NCI-H69 (cell line): ENCODE measurements around the gene IL18BP.

ENCODE experiments used
- DNase-seq: peaks from one replicate; lab custom pipeline; 2025; lab: John Stamatoyannopoulos, UW

Gene IL18BP

GRCh38 chr11:71996946-71997345 is 1.8 kb upstream of the IL18BP start:
- no peak for DNase-seq

DNA sequence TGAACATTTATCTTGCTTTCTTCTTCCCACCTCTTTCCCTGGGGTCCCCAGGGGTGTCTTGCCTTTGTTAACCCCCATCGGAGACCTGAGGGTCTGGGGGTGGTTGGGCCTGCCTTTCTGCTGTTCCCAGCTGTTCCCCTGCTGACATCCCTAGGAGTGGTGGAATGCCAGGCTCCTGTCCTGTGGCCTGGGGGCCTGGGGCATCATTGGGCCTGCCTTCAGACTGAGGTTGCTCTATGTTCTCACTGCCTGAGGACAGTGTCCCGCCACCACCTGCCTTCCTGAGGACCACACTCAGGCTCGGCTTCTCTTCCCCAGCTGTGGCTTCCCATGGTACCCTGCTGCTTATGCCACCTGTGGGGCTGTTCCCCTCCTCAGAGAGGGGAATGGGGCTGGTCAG is 1.1 kb upstream of the IL18BP start:
- DNase-seq: no peak

- no peak for DNase-seq
These were observed 648 bp upstream of the IL18BP start for GRCh38 chr11:71998061-71998460.

DNA sequence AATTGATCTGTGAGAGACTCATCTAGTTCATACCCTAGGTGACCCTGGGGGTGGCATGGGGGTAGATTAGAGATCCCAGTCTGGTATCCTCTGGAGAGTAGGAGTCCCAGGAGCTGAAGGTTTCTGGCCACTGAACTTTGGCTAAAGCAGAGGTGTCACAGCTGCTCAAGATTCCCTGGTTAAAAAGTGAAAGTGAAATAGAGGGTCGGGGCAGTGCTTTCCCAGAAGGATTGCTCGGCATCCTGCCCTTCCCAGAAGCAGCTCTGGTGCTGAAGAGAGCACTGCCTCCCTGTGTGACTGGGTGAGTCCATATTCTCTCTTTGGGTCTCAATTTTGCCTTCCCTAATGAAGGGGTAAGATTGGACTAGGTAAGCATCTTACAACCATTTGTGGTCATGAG is 653 bp downstream of the IL18BP start:
- no peak for DNase-seq

GRCh38 chr11:71999798-72000197 is 1.1 kb downstream of the IL18BP start:
- DNase-seq: no peak

DNA sequence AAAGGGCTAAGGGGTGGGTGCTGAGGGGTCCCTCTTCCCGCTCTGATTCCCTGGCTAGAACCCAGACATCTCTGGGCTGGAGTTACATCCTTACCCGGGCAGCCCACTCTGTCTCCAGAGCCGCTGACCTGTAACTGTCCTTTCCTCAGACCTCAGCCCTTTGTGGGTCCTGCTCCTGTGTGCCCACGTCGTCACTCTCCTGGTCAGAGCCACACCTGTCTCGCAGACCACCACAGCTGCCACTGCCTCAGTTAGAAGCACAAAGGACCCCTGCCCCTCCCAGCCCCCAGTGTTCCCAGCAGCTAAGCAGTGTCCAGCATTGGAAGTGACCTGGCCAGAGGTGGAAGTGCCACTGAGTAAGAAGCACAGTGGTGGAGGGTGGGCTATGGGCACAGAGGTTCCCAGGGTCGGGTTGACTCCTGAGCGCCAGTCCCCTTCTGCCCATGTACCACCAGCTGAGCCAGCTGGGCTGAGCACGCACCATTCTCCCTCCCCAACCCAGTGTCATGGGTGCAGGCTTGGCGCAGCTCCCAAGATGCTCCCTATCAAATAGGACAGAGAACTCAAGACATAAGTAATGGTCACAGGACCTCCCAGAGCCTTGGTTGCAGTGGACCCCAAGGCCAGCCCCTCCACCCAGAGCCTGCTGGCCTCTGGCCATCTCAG is 1.6 kb downstream of the IL18BP start:
- no peak for DNase-seq

DNA sequence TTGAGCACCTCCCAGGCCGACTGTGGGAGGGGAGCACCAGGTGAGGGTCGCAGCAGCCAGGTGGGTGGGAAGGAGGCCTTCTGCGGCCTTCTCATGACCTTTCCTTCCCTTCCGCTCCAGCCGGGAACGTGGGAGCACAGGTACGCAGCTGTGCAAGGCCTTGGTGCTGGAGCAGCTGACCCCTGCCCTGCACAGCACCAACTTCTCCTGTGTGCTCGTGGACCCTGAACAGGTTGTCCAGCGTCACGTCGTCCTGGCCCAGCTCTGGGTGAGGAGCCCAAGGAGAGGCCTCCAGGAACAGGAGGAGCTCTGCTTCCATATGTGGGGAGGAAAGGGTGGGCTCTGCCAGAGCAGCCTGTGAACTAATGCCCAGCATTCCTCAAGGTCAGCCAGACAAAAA is 2.6 kb downstream of the IL18BP start:
- DNase-seq: no peak

GRCh38 chr11:72001834-72002591 is 3.3 kb downstream of the IL18BP start:
- DNase-seq: no peak

GRCh38 chr11:72002841-72003775 is 4.4 kb downstream of the IL18BP start:
- DNase-seq: no peak

- no peak for DNase-seq
These were observed 5.1 kb downstream of the IL18BP start for GRCh38 chr11:72003776-72004171.

GRCh38 chr11:72004515-72005346 is 6.0 kb downstream of the IL18BP start:
- no peak for DNase-seq

DNA sequence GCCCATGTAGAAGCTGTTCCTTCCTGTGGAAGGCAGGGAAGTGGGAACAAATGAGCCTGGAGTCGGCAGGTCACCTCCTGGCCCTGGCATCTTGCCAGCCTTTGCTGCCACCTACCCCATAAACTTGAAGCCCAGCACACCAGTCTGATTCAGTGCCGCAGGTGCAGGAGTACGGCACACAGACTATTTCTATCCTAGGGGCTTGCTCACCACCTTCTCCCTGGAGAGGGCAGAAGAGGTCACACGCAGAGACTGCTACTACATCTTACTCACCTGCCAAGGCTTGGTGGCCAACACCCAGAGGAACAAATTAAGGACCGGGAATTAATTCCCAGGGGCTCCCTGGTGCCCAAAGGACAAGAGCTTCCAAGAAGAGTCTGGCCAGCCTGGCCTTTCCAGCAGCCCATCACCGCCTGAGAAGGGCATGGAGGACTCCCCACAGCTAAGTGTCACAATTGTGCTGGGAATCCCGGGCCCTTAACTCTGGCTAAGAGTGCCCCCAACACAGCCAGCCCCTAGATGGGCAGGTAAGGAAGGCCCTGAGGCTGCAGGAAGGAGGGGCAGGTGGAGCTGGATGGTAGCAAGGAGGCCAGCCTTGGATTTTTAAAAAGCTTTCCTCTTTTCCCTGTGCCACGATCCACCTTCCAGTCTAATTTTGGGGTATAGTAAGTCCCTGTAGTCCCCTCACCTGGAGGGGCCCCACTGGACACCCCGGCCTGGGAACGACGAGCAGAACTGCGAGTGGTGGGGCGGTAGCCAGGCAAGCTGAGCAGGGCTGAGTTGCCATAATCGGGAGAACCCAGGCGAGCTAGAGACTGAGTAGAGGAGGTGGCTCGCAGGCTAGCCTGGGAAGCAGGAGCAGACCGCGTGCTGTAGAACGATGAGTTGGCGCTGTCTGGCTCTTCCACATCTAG is 6.9 kb downstream of the IL18BP start:
- DNase-seq: peak; percentile 37

GRCh38 chr11:72006309-72007088 is 7.8 kb downstream of the IL18BP start:
- no peak for DNase-seq

DNA sequence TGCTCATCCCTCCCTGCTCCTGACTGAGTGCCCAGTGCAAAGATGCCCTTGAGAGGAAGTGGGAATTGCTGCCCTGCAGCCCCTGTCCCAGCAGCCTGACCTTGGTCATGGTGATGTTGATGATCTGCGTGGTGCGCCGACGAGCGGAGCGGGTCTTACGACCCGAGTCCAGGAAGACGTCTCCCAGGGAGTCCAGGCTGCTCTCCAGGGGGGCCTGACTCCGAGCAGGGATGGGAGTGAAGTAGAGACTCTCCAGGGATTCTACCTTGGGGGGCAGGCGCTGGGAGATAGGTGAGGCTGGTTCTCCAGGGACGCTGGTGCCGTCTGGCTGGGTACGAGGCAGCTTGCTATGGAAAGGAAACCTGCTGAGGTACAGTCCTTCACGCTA is 8.4 kb downstream of the IL18BP start:
- no peak for DNase-seq

DNA sequence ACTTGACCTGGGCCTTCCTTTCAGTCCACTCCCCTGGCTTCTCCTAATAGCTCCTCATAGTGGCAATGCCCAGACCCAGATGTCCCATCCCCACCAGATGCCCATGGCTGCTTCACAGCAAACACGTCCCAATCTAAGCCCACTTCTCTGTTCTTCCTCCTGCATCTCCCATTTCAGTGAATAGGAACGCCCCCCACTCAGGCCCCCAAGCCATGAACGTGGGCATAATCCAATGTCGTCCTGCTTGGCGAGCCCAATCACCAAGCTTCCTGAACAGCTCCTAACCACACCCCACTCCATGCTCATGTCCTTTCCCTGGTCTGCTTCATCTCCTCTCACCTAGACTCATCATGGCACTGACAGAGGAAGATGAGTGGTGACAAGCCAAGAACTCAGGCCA is 8.9 kb downstream of the IL18BP start:
- DNase-seq: no peak

DNA sequence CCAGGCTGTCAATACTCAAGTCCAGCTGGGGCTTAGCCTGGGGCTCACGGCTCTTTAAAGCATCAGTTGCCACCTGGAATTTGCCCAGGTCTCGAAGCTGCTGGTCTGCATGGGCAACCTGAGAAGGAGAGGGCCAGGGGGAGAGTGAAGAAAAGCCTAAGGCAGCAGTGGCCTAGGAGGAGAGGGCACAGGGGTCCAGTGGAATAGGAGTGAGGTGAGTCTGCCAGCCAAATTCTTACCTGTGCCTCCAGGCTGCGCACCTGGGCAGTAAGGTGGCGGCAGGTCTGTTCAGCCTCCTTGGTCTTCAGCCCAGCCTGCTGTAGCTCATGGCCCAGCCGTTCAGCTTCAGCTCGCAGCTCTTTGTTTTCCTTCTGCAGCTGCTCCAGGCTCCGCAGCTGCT is 10.0 kb downstream of the IL18BP start:
- no peak for DNase-seq

- DNase-seq: no peak
These were observed 10.4 kb downstream of the IL18BP start for GRCh38 chr11:72009156-72009555.

GRCh38 chr11:72010529-72011233 is 12.0 kb downstream of the IL18BP start:
- DNase-seq: no peak

- DNase-seq: no peak
These were observed 13.5 kb downstream of the IL18BP start for GRCh38 chr11:72012091-72012630.
